Large intestine (tissue), 3 donors: ENCODE data around the gene WRAP73. TPM values are rescaled to one million over a fixed set of nuclear protein-coding genes. Genes with fewer than 3 reads are reported as not detected.

Experiments
- DNase-seq, 2 donors: peaks; one replicate each; pipeline versions ENCODE4 v3.0.0 to v3.0.0-alpha.2; 2013
- H3K27ac ChIP-seq: one replicate; pipeline ENCODE4 v1.5.1; 2013; ENCODE audit warnings: low read length
- H3K27me3 ChIP-seq: 2 replicates; pipeline ENCODE4 v1.6.1; 2013; ENCODE audit warnings: low read length; ENCODE audit not compliant: control insufficient read depth, insufficient read depth
- H3K36me3 ChIP-seq: 2 replicates; pipeline ENCODE4 v1.6.1; 2013; ENCODE audit warnings: low read length; ENCODE audit not compliant: control insufficient read depth, insufficient read depth
- H3K4me1 ChIP-seq: one replicate; pipeline ENCODE4 v1.6.1; 2013; ENCODE audit warnings: low read length; ENCODE audit not compliant: control insufficient read depth, insufficient read depth
- H3K4me3 ChIP-seq: one replicate; pipeline ENCODE4 v1.5.1; 2013; ENCODE audit warnings: low read length
- H3K9me3 ChIP-seq: one replicate; pipeline ENCODE4 v1.6.1; 2013; ENCODE audit warnings: mild to moderate bottlenecking, low read depth, low read length, moderate library complexity; ENCODE audit not compliant: control insufficient read depth
- WGBS: methylation state at CpG from one replicate; pipeline ENCODE4 v1.1.5; 2013; ENCODE audit warnings: low lambda C conversion rate; ENCODE audit not compliant: insufficient coverage; 5-methylcytosine and 5-hydroxymethylcytosine counted together
- polyA plus RNA-seq: library from polyadenylated mRNA; unstranded; fragments of 120-200 nt; gene quantifications from one replicate; pipeline ENCODE4 v1.2.1, GENCODE V29; 2013

WRAP73 gene
- polyA plus RNA-seq, 1 donor = 15.6 TPM

GRCh38 chr1:3601743-3602142, 48.2 kb downstream of the WRAP73 start:
- no peaks in the 10 kb centered on the region for H3K27me3 ChIP-seq
- H3K36me3 ChIP-seq = no peaks in the 10 kb centered on the region
- no peak overlapping the region for H3K27ac ChIP-seq
- no peak overlapping the region for H3K4me3 ChIP-seq
- no peak for DNase-seq
- H3K4me1 ChIP-seq = peaks cover 9% of the 10 kb centered on the region
- no CpG with 5 or more reads among the region's 16 CpGs for WGBS
- H3K9me3 ChIP-seq = no peaks in the 10 kb centered on the region

GRCh38 chr1:3600354-3600753, 49.5 kb downstream of the WRAP73 start:
- Histone ChIP-seq H3K9me3 (no peaks in the 10 kb centered on the region), H3K4me1 (peaks cover 9% of the 10 kb centered on the region), H3K36me3 (no peaks in the 10 kb centered on the region), H3K4me3 (no peak overlapping the region), H3K27ac (no peak overlapping the region), H3K27me3 (no peaks in the 10 kb centered on the region)
- DNase-seq = no peak
- WGBS = no CpG with 5 or more reads among the region's 10 CpGs

GRCh38 chr1:3599816-3600215, 50.1 kb downstream of the WRAP73 start:
- Histone ChIP-seq H3K36me3 (no peaks in the 10 kb centered on the region), H3K27ac (no peak overlapping the region), H3K9me3 (no peaks in the 10 kb centered on the region), H3K4me3 (no peak overlapping the region), H3K27me3 (no peaks in the 10 kb centered on the region), H3K4me1 (peaks cover 9% of the 10 kb centered on the region)
- no CpG with 5 or more reads among the region's 15 CpGs for WGBS
- no peak for DNase-seq

- H3K27me3 ChIP-seq = no peaks in the 10 kb centered on the region
- no peak for DNase-seq
- no peaks in the 10 kb centered on the region for H3K9me3 ChIP-seq
- H3K4me1 ChIP-seq = peaks cover 9% of the 10 kb centered on the region
- WGBS = no CpG with 5 or more reads among the region's 16 CpGs
- H3K27ac ChIP-seq = no peak overlapping the region
- no peaks in the 10 kb centered on the region for H3K36me3 ChIP-seq
- no peak overlapping the region for H3K4me3 ChIP-seq
Measured at GRCh38 chr1:3599286-3599811, 50.6 kb downstream of the WRAP73 start.

GRCh38 chr1:3598522-3599285, 51.2 kb downstream of the WRAP73 start:
- H3K9me3 ChIP-seq = no peaks in the 10 kb centered on the region
- H3K27ac ChIP-seq = no peak overlapping the region
- DNase-seq = no peak
- no peaks in the 10 kb centered on the region for H3K27me3 ChIP-seq
- peaks cover 9% of the 10 kb centered on the region for H3K4me1 ChIP-seq
- no peaks in the 10 kb centered on the region for H3K36me3 ChIP-seq
- no peak overlapping the region for H3K4me3 ChIP-seq
- WGBS = no CpG with 5 or more reads among the region's 30 CpGs

GRCh38 chr1:3598051-3598491, 51.8 kb downstream of the WRAP73 start:
- H3K36me3 ChIP-seq = no peaks in the 10 kb centered on the region
- no CpG with 5 or more reads among the region's 26 CpGs for WGBS
- no peak overlapping the region for H3K4me3 ChIP-seq
- peak; percentile 45 to 46 for DNase-seq
- H3K9me3 ChIP-seq = no peaks in the 10 kb centered on the region
- no peak overlapping the region for H3K27ac ChIP-seq
- H3K27me3 ChIP-seq = no peaks in the 10 kb centered on the region
- peaks cover 9% of the 10 kb centered on the region for H3K4me1 ChIP-seq

GRCh38 chr1:3597599-3597964, 52.3 kb downstream of the WRAP73 start:
- no peaks in the 10 kb centered on the region for H3K9me3 ChIP-seq
- peaks cover 9% of the 10 kb centered on the region for H3K4me1 ChIP-seq
- H3K27me3 ChIP-seq = no peaks in the 10 kb centered on the region
- DNase-seq = no peak
- no CpG with 5 or more reads among the region's 11 CpGs for WGBS
- no peak overlapping the region for H3K4me3 ChIP-seq
- no peak overlapping the region for H3K27ac ChIP-seq
- H3K36me3 ChIP-seq = no peaks in the 10 kb centered on the region

GRCh38 chr1:3596663-3597598, 53.0 kb downstream of the WRAP73 start:
- H3K4me1 ChIP-seq = peaks cover 9% of the 10 kb centered on the region
- WGBS = no CpG with 5 or more reads among the region's 29 CpGs

GRCh38 chr1:3595949-3596348, 54.0 kb downstream of the WRAP73 start:
- Histone ChIP-seq H3K4me3 (no peak overlapping the region), H3K36me3 (no peaks in the 10 kb centered on the region), H3K9me3 (no peaks in the 10 kb centered on the region), H3K4me1 (peaks cover 9% of the 10 kb centered on the region), H3K27me3 (no peaks in the 10 kb centered on the region), H3K27ac (no peak overlapping the region)
- no peak for DNase-seq
- WGBS = no CpG with 5 or more reads among the region's 7 CpGs

More at GRCh38 chr1:3596663-3597598, 53.0 kb downstream of the WRAP73 start:
- Histone ChIP-seq H3K9me3 (no peaks in the 10 kb centered on the region), H3K4me3 (no peak overlapping the region), H3K36me3 (no peaks in the 10 kb centered on the region), H3K27me3 (no peaks in the 10 kb centered on the region), H3K27ac (no peak overlapping the region)
- no peak for DNase-seq

GRCh38 chr1:3594706-3595377, 55.1 kb downstream of the WRAP73 start:
- Histone ChIP-seq H3K4me1 (peaks cover 17% of the 10 kb centered on the region), H3K27me3 (no peaks in the 10 kb centered on the region), H3K27ac (no peak overlapping the region), H3K36me3 (no peaks in the 10 kb centered on the region), H3K4me3 (no peak overlapping the region), H3K9me3 (no peaks in the 10 kb centered on the region)
- WGBS = no CpG with 5 or more reads among the region's 31 CpGs
- DNase-seq = no peak
